Activated naive CD4-positive, alpha-beta T cell treated with anti-CD3 and anti-CD28 coated beads, Interleukin-2, amount 10 ng/mL, durations not matched to agents 7 days and 5 days (primary cell): Measurements from ENCODE around the gene CLASRP.

Experiments
- CTCF ChIA-PET: fragments of 350-600 bp; sonication (Branson Sonifier 250); formaldehyde crosslinking; loops from one replicate; lab custom pipeline; 2021; ENCODE audit warnings: antibody characterized with exemption; lab: Charles Lee
- DNase-seq: peaks from one replicate; pipeline ENCODE4 v3.0.0-alpha.2; 2020
- H3K27ac Mint-ChIP-seq: one replicate; pipeline ENCODE4 v1.8.0; 2021; ENCODE audit warnings: mild to moderate bottlenecking, moderate library complexity, mixed read lengths
- H3K27me3 Mint-ChIP-seq: one replicate; pipeline ENCODE4 v1.8.0; 2021; ENCODE audit warnings: mild to moderate bottlenecking, mixed read lengths
- H3K36me3 Mint-ChIP-seq: one replicate; pipeline ENCODE4 v1.8.0; 2021; ENCODE audit warnings: mixed read lengths
- H3K4me1 Mint-ChIP-seq: one replicate; pipeline ENCODE4 v1.8.0; 2021; ENCODE audit warnings: mixed read lengths
- H3K4me3 Mint-ChIP-seq: one replicate; pipeline ENCODE4 v1.8.0; 2021; ENCODE audit warnings: mild to moderate bottlenecking, moderate library complexity, mixed read lengths
- H3K9me3 Mint-ChIP-seq: one replicate; pipeline ENCODE4 v1.8.0; 2021; ENCODE audit warnings: mixed read lengths

The CLASRP gene

DNA sequence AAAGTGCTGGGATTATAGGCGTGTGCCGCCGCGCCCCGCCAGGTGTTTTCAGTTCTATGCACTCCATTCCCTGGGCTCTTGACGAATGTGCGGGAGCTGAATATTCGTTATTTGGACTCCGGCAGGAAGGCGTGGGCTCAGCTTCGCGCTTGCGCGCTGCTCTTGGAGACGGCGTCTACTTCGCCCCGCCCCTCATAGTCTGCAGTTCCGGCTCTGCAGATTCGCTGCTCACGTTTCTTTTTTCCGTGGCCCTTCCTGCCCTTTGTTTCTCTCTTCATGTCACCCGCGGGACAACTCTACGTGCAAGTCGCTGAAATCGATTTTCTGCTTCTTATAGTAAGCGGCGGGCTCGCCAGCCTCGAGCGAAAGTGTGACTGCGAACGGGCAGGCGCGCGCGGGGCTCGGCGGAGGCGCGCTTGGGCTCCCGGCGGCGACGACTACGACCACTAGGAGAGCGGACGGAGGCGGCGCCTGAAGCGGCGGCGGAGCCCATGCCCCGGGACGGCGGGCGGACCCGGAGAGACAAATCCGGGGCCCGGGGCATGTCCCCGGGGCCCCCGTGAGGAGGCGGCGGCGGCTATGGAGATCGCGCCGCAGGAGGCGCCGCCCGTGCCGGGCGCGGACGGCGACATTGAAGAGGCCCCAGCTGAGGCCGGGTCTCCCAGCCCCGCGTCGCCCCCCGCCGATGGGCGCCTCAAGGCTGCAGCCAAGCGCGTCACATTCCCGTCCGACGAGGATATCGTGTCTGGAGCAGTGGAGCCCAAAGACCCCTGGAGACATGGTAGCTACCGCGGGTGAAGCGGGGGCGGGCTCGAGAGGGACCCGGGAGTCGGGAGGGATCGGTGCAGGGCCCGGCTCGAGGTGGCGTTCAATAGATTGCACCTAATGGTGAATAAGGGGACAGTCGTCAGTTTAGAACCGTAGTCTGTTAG lies 54.2 kb downstream of the CLASRP start, which contains the start of gene PPP1R37:
Gene PPP1R37 (plus strand): TSS at position 433 of the 932 bp plus-strand sequence. CDS start 147 bp downstream, at position 580.
- Mint-ChIP-seq H3K27me3 (no peaks in the 10 kb centered on the region), H3K4me3 (peak within 1 kb of the TSS; percentile 91), H3K27ac (peak within 1 kb of the TSS; percentile 97), H3K36me3 (peaks cover 31% of the 10 kb centered on the region), H3K4me1 (peaks cover 66% of the 10 kb centered on the region), H3K9me3 (peaks cover 3% of the 10 kb centered on the region)
- DNase-seq = peak; percentile 94
- CTCF ChIA-PET = interaction anchor here (0.7 to 2.1 kb wide), 6 partner anchors 33 to 392 kb away, joined by 3 to 14 read pairs (median 3); partner anchors contain the start of genes BLOC1S3 and TRAPPC6A

DNA sequence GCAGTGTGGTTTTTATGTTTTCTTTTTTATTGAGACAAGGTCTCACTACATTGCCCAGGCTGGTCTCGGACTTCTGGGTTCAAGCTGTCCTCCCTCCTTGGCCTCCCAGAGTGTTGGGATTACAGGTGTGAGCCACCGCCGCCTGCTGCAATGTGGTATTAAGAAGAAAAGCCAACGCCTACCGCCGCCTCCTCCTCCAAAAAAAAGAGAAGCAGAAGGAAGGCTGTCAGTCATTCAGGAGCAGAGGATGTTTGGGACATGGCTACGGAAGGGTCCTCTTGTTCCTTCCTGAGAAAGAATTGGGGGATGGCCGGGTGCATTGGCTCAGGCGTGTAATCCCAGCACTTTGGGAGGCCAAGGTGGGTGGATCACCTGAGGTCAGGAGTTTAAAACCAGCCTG lies 55.3 kb downstream of the CLASRP start:
- peaks cover 27% of the 10 kb centered on the region for H3K36me3 Mint-ChIP-seq
- H3K9me3 Mint-ChIP-seq = peaks cover 3% of the 10 kb centered on the region
- CTCF ChIA-PET = no interaction called here
- peaks cover 70% of the 10 kb centered on the region for H3K4me1 Mint-ChIP-seq
- peak overlapping the region; percentile 91 for H3K4me3 Mint-ChIP-seq
- DNase-seq = no peak
- H3K27me3 Mint-ChIP-seq = no peaks in the 10 kb centered on the region
- peak overlapping the region; percentile 70 for H3K27ac Mint-ChIP-seq

DNA sequence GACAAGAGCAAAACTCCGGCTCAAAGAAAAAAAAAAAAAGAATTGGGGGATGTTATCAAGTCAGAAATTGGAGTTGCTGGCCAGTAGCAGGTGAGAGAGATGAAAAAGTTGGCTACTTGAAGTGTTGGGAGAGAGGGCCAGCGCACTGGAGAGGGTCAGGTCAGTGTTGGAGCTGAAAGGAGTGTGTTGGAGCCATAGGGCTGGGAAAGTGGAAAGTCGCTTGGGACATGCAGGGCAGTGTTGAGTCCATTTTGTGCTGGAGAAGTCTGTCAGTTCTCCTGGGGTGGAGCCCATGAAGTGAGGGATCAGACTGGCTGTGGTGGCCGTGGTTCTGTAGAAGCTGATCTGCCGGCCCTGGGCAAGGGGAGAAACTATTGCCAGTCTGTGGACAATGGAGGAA lies 55.9 kb downstream of the CLASRP start:
- CTCF ChIA-PET = no interaction called here
- Mint-ChIP-seq H3K9me3 (peaks cover 3% of the 10 kb centered on the region), H3K36me3 (peaks cover 25% of the 10 kb centered on the region), H3K27me3 (no peaks in the 10 kb centered on the region), H3K4me1 (peaks cover 70% of the 10 kb centered on the region), H3K4me3 (peak overlapping the region; percentile 91), H3K27ac (peak overlapping the region; percentile 16)
- DNase-seq = no peak

DNA sequence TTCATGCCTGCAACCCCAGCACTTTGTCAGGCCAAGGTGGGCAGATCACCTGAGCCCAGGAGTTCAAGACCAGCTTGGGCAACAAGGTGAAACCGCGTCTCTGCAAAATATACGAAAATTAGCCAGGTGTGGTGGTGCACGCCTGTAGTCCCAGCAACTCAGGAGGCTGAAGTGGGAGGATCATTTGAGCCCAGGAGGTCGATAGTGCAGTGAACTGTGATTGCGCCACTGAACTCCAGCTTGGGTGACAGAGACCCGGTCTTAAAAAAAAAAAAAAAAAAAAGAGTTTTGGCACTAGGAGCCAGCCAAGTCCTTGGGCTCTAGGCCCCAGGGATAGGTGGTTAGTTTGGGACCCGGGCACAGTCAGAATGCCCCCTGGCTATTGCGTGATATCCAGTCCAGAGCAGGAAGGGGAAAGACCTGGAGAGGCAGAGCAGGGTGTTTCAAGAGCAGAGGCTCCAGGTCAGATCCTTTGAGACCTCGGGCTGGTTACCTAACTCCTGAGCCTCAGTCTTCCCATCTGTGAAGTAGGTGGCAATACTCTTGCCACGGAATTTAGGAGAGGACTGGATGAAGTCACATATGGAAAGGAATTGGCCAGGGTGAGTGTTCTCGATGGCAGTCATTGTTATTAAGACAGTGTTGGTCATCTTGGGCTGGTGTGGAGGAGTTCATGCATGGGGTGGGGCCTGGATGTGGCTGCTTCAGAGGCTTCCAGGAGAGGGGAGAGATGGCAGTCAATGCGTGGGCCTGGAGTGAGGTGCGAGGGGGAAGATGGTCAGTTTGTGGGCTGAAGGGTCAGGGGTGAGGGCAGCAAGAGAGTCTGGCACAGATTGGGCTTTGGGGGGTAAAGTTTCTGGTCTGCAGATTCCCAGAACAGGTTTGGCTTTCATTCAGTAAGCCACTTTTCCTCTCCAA lies 56.9 kb downstream of the CLASRP start:
- no peak overlapping the region for H3K27ac Mint-ChIP-seq
- DNase-seq = no peak
- H3K4me3 Mint-ChIP-seq = no peak overlapping the region
- no peaks in the 10 kb centered on the region for H3K27me3 Mint-ChIP-seq
- H3K36me3 Mint-ChIP-seq = peaks cover 19% of the 10 kb centered on the region
- peaks cover 3% of the 10 kb centered on the region for H3K9me3 Mint-ChIP-seq
- peaks cover 67% of the 10 kb centered on the region for H3K4me1 Mint-ChIP-seq
- CTCF ChIA-PET = no interaction called here

DNA sequence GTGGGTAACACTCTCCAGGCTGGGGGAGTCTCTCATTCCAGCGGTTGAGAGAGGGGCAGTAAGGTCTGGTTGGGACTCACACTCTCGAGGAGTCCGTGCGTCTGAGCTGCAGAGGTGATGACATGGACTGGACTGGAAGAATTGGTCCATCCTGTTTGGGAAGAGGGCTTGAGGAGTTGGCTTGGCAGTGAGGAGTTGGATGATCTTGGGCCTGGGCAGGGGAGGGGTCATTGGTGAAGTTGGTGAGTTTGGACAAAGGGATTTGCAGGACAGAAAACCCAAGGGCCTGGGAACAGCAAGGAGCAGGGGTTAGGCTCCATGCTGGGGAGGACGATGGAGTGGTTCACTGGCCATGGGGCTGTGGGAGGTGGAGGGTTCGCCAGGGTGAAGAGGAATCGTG lies 57.9 kb downstream of the CLASRP start:
- Mint-ChIP-seq H3K4me1 (peaks cover 62% of the 10 kb centered on the region), H3K27me3 (no peaks in the 10 kb centered on the region), H3K36me3 (peaks cover 10% of the 10 kb centered on the region), H3K27ac (no peak overlapping the region), H3K4me3 (no peak overlapping the region), H3K9me3 (no peaks in the 10 kb centered on the region)
- CTCF ChIA-PET = no interaction called here
- no peak for DNase-seq

DNA sequence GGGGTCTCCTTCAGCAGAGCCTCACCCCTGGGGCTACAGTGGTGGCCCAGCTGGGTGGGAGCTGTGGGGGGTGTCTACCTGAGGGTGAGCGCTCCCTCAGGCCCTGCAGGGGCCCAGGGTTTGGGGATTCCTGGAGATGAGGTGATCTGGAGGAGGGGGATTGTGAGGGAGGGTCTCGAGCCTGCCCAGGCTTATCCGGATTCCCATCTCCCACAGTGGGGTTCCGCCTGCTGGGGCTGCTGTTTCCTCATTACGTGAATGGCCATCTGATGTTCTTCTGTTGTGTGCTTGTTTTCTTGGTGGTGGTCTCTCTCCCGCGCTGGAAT lies 58.6 kb downstream of the CLASRP start:
- peaks cover 10% of the 10 kb centered on the region for H3K36me3 Mint-ChIP-seq
- CTCF ChIA-PET = no interaction called here
- H3K4me1 Mint-ChIP-seq = peaks cover 60% of the 10 kb centered on the region
- H3K4me3 Mint-ChIP-seq = no peak overlapping the region
- H3K27ac Mint-ChIP-seq = no peak overlapping the region
- H3K27me3 Mint-ChIP-seq = no peaks in the 10 kb centered on the region
- DNase-seq = no peak
- H3K9me3 Mint-ChIP-seq = no peaks in the 10 kb centered on the region

DNA sequence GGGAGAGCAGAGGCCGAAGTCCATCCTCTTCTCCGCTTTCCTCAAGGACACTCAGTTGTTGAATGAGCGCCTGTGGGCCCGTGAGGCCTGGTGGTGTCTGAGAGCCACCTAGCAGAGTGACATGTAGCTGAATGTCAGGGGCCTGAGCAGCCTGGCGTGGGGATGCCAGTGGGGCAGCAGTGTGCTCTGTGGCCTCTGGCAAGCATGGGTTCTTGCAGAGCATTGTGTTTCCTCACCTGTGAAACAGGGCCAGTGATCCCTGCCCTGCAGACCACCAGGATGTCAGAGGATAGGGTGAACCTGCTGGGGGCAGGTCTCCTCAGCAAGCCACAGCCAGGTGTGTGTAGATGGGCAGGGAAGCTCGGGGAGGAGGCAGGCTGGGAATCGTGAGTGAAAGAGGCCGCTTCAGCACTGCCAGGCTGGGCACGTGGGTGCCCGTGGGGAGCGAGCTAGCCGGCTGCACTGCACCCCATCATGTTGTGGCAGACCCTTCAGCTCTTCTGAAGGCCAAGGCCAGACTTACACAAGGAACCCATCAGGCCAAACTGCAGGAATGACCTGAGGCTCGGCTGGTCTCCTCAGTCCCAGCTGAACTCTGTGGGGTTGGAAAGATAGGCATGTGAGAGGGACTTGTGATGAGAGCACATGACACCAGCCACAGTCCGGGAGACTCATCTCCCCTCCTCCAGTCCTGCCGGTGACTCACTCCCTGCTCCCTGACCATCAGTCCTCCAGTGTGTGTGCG lies 59.1 kb downstream of the CLASRP start:
- Mint-ChIP-seq H3K9me3 (no peaks in the 10 kb centered on the region), H3K4me1 (peaks cover 59% of the 10 kb centered on the region), H3K27me3 (no peaks in the 10 kb centered on the region), H3K4me3 (no peak overlapping the region), H3K36me3 (peaks cover 10% of the 10 kb centered on the region), H3K27ac (no peak overlapping the region)
- no peak for DNase-seq
- CTCF ChIA-PET = interaction anchor here (0.5 to 1.0 kb wide), 3 partner anchors 8 to 89 kb away, joined by 3 to 4 read pairs (median 3); no protein-coding TSS in a partner anchor

DNA sequence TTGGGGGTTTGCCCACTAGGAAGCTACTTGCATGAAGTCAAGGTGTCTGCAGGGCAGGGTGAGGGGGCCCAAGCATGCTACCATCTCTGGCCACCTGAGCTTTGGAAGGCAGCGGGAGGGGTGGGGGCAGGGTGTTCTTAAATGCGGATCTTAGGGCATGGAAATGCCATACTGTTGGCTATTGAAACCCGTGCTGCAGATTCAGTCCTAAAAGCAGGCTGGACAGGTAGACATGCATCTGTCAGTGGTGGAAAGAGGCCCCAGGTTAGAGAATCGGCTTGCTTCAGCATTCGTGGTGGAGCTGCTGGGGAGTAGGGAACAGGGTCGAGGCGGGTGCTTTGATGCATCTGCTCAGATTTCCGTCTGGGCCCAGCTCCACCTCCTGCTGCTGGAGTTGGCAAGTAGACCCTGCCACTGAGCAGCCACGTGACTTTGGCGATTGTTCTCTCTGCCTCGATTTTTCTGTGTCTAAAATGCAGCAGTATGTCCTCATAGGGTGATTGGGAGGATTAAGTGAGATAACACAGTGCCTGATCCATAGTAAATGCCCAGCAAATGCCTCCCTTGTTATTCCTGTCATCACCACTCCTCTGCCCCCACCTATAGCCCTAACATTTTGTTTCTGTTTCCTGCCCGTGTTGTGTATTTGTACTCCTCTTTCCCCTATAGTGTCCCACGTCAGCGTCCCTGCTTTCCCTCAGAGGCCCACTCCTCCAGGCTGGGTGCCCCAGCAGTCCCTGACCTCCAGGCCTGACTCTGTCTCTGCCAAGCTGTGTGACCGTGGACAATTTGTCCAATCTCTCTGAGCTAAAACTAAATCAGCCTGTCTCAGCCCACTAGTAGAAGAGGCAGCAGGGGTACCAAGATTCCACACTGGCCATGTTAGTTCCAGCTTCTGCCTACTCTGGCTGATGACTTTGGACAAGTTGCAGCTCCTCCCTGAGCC lies 59.9 kb downstream of the CLASRP start:
- H3K36me3 Mint-ChIP-seq = peaks cover 6% of the 10 kb centered on the region
- no peak for DNase-seq
- H3K27me3 Mint-ChIP-seq = no peaks in the 10 kb centered on the region
- no peaks in the 10 kb centered on the region for H3K9me3 Mint-ChIP-seq
- CTCF ChIA-PET = interaction anchor here (0.5 to 1.0 kb wide), 3 partner anchors 9 to 88 kb away, joined by 3 to 4 read pairs (median 3); no protein-coding TSS in a partner anchor
- H3K4me1 Mint-ChIP-seq = peaks cover 59% of the 10 kb centered on the region
- H3K4me3 Mint-ChIP-seq = no peak overlapping the region
- H3K27ac Mint-ChIP-seq = peak overlapping the region; percentile 16

DNA sequence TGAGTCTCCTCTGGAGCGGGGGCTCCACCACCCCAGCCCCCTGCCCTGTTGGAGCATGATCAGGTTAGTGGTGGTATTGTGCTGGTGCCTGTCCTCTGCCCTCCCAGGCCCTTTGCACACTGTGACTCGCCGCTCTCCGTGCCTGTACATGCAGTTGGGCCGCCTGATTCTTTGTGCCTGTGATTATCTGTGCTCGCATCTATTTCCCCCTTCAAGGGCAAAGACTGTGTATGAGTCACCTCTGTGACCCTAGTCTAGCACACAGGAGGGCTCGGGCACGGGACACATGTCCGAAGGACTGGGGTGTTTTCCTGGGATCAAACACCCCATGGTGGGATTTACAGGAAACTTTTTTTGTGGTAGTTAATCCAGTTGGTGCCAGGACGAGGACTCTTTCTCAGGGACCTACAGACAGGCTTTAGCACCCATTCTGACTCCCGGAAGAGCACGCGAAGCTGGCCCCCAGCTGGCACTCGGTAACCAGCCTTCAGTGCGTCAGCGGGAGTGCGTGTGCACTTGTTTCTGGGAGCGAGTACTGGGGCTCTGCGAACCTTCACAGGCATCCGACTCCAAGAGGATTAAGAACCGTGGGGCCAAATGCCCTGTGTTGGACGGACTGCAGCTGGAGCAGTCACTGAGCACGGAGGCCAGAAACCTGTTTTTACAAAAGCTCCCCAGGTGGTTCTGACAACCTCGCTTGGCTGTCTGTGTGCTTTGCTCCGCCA lies 60.8 kb downstream of the CLASRP start:
- no peak for DNase-seq
- H3K27ac Mint-ChIP-seq = no peak overlapping the region
- CTCF ChIA-PET = no interaction called here
- H3K9me3 Mint-ChIP-seq = no peaks in the 10 kb centered on the region
- H3K27me3 Mint-ChIP-seq = no peaks in the 10 kb centered on the region
- no peak overlapping the region for H3K4me3 Mint-ChIP-seq
- peaks cover 3% of the 10 kb centered on the region for H3K36me3 Mint-ChIP-seq
- peaks cover 59% of the 10 kb centered on the region for H3K4me1 Mint-ChIP-seq

DNA sequence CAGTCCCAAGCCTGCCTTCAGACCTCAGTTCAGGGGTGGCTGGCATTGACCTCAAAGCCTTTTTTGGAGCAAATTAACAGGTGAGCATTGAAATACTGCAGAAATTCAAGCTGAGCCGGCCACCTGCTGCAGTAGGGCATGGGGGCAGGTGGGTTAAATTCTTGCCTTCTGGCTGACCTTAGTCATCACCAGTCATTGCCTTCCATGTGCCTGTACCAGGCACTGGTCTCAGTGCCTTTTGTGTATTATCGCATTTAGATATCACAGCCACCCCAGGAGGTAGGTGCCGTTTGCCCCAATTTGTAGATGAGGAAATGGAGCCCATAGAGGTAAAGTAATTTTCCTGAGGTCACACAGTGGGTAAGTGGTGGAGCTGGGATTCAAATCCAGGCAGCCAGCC lies 61.4 kb downstream of the CLASRP start:
- Mint-ChIP-seq H3K4me1 (peaks cover 60% of the 10 kb centered on the region), H3K27ac (peak overlapping the region; percentile 64), H3K27me3 (no peaks in the 10 kb centered on the region), H3K4me3 (no peak overlapping the region), H3K36me3 (no peaks in the 10 kb centered on the region), H3K9me3 (no peaks in the 10 kb centered on the region)
- CTCF ChIA-PET = no interaction called here
- DNase-seq = no peak

DNA sequence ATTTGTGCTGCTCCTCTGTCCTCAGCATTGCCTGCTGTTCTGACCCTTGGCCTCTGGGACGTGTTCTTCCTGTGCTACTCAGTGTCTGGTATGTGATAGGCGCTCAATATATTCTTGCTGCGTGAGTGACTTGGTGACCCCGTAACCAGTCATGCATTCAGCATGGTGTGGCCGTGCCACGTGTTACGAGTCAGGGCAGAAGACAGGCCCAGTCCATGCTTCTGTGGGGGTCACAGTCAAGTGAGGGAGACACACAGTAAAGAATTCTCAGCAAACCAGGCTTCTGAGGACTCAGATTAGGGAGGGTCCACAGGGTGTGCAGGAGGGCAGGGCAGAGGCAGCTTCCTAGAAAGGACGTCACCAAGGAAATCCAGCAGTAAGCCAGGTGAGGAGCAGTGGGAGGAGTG lies 62.0 kb downstream of the CLASRP start:
- Mint-ChIP-seq H3K36me3 (no peaks in the 10 kb centered on the region), H3K27ac (peak overlapping the region; percentile 67), H3K4me1 (peaks cover 62% of the 10 kb centered on the region), H3K27me3 (no peaks in the 10 kb centered on the region), H3K4me3 (no peak overlapping the region), H3K9me3 (no peaks in the 10 kb centered on the region)
- CTCF ChIA-PET = no interaction called here
- no peak for DNase-seq

DNA sequence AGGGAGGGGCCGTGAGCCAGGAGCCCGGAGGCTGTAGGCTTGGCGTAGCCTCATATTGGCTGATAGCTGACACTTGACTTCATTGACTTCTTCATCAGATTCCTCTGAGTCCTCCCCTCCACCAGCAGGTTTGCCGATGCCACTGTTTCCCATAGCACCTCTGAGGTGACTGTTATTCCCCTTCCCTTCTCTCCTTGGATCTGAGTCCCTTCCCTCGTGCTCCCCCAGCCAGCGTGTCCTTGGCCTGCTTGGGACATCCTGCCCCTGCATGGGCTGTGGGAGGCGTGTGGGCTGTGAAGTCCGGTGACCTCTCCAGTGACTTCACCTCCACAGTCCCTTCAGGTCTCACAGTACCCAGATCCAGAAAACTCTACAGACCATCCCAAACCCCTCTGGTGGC lies 63.0 kb downstream of the CLASRP start:
- Mint-ChIP-seq H3K4me3 (no peak overlapping the region), H3K27ac (no peak overlapping the region), H3K36me3 (no peaks in the 10 kb centered on the region), H3K9me3 (no peaks in the 10 kb centered on the region), H3K4me1 (peaks cover 53% of the 10 kb centered on the region), H3K27me3 (no peaks in the 10 kb centered on the region)
- CTCF ChIA-PET = interaction anchor here (1.2 kb wide), 1 partner anchor 23 kb away, joined by 4 read pairs; no protein-coding TSS in a partner anchor
- DNase-seq = no peak
